ENCODE data around the gene ARHGAP18. TPM values are rescaled to one million over a fixed set of nuclear protein-coding genes. Genes with fewer than 3 reads are reported as not detected.

ARHGAP18 gene
- total and polyA plus RNA-seq, 2 of the 13 experiments (the other 11 are each of a cell fraction or from before 2014, with no cell fraction given), result 58.2 to 115 TPM

DNA sequence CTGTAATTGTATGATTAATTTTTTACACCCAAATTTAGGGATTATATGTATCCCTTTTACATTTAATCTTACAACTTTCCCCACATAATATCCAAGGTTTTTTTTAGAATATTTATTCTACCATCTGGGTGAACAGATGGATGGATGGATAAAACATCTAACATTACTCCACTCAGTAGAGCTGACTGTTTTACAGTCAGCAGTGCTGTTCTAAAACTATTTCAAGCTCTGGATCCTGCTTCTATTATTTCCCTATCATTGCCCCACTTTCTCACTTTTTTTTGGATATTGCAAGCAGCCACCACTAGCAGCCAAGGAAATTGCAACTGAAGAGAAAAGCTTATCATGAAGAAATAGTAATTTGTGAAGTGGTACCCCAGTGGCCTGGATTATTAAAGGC lies 173.7 kb downstream of the ARHGAP18 start:
- no peak overlapping the region for H3K4me2 ChIP-seq (ENCODE audit: low read depth, low read length)
- TF ChIP-seq, protein P1, sequence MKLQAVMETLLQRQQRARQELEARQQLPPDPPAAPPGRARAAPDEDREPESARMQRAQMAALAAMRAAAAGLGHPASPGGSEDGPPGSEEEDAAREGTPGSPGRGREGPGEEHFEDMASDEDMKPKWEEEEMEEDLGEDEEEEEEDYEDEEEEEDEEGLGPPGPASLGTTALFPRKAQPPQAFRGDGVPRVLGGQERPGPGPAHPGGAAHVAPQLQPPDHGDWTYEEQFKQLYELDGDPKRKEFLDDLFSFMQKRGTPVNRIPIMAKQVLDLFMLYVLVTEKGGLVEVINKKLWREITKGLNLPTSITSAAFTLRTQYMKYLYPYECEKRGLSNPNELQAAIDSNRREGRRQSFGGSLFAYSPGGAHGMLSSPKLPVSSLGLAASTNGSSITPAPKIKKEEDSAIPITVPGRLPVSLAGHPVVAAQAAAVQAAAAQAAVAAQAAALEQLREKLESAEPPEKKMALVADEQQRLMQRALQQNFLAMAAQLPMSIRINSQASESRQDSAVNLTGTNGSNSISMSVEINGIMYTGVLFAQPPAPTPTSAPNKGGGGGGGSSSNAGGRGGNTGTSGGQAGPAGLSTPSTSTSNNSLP (IDR thresholded peaks at IDR 0.05; ENCODE audit: low read depth, low read length), result no peak
- TF ChIP-seq NCOA2 (CRISPR knock-in tag; IDR thresholded peaks at IDR 0.05), result no peak
- TF ChIP-seq ZNF367 (CRISPR knock-in tag; IDR thresholded peaks at IDR 0.05; ENCODE audit: borderline replicate concordance), result no peak
- TF ChIP-seq KLF13 (CRISPR knock-in tag; IDR thresholded peaks at IDR 0.05), result no peak
- TF ChIP-seq, protein P2, sequence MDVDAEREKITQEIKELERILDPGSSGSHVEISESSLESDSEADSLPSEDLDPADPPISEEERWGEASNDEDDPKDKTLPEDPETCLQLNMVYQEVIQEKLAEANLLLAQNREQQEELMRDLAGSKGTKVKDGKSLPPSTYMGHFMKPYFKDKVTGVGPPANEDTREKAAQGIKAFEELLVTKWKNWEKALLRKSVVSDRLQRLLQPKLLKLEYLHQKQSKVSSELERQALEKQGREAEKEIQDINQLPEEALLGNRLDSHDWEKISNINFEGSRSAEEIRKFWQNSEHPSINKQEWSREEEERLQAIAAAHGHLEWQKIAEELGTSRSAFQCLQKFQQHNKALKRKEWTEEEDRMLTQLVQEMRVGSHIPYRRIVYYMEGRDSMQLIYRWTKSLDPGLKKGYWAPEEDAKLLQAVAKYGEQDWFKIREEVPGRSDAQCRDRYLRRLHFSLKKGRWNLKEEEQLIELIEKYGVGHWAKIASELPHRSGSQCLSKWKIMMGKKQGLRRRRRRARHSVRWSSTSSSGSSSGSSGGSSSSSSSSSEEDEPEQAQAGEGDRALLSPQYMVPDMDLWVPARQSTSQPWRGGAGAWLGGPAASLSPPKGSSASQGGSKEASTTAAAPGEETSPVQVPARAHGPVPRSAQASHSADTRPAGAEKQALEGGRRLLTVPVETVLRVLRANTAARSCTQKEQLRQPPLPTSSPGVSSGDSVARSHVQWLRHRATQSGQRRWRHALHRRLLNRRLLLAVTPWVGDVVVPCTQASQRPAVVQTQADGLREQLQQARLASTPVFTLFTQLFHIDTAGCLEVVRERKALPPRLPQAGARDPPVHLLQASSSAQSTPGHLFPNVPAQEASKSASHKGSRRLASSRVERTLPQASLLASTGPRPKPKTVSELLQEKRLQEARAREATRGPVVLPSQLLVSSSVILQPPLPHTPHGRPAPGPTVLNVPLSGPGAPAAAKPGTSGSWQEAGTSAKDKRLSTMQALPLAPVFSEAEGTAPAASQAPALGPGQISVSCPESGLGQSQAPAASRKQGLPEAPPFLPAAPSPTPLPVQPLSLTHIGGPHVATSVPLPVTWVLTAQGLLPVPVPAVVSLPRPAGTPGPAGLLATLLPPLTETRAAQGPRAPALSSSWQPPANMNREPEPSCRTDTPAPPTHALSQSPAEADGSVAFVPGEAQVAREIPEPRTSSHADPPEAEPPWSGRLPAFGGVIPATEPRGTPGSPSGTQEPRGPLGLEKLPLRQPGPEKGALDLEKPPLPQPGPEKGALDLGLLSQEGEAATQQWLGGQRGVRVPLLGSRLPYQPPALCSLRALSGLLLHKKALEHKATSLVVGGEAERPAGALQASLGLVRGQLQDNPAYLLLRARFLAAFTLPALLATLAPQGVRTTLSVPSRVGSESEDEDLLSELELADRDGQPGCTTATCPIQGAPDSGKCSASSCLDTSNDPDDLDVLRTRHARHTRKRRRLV (CRISPR knock-in tag; IDR thresholded peaks at IDR 0.05), result no peak
- TF ChIP-seq ZNF468 (CRISPR knock-in tag; IDR thresholded peaks at IDR 0.05), result no peak
- TF ChIP-seq, protein P3, sequence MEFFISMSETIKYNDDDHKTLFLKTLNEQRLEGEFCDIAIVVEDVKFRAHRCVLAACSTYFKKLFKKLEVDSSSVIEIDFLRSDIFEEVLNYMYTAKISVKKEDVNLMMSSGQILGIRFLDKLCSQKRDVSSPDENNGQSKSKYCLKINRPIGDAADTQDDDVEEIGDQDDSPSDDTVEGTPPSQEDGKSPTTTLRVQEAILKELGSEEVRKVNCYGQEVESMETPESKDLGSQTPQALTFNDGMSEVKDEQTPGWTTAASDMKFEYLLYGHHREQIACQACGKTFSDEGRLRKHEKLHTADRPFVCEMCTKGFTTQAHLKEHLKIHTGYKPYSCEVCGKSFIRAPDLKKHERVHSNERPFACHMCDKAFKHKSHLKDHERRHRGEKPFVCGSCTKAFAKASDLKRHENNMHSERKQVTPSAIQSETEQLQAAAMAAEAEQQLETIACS (CRISPR knock-in tag; IDR thresholded peaks at IDR 0.05), result no peak
- TF ChIP-seq, protein P4, sequence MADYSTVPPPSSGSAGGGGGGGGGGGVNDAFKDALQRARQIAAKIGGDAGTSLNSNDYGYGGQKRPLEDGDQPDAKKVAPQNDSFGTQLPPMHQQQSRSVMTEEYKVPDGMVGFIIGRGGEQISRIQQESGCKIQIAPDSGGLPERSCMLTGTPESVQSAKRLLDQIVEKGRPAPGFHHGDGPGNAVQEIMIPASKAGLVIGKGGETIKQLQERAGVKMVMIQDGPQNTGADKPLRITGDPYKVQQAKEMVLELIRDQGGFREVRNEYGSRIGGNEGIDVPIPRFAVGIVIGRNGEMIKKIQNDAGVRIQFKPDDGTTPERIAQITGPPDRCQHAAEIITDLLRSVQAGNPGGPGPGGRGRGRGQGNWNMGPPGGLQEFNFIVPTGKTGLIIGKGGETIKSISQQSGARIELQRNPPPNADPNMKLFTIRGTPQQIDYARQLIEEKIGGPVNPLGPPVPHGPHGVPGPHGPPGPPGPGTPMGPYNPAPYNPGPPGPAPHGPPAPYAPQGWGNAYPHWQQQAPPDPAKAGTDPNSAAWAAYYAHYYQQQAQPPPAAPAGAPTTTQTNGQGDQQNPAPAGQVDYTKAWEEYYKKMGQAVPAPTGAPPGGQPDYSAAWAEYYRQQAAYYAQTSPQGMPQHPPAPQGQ (CRISPR knock-in tag; IDR thresholded peaks at IDR 0.05; ENCODE audit: borderline replicate concordance), result no peak
- TF ChIP-seq ADNP (CRISPR knock-in tag; IDR thresholded peaks at IDR 0.05), result no peak
- no peak for TF ChIP-seq GPN1 (CRISPR knock-in tag; IDR thresholded peaks at IDR 0.05; ENCODE audit: borderline replicate concordance)
- TF ChIP-seq KAT2B (IDR thresholded peaks at IDR 0.05; ENCODE audit: borderline replicate concordance, low read depth, low read length), result no peak
- no peak for TF ChIP-seq MEIS2 (CRISPR knock-in tag; IDR thresholded peaks at IDR 0.05)
- H2AFZ ChIP-seq (ENCODE audit: low read length), result no peak overlapping the region
- in situ Hi-C loops (cut with HindIII; ENCODE audit: extremely low pct_ligation_motif_present, low pct_unique_long_range_greater_than_20kb), result no loop called here
- no peaks in the 10 kb centered on the region for H3K9me3 ChIP-seq (ENCODE audit: low read length)
- no TSS peak for BruUV-seq (replicated peaks)
- H3K27ac ChIP-seq (ENCODE audit: extremely low read length, insufficient read depth, low read length), result no peak overlapping the region
- no peaks in the 10 kb centered on the region for H3K79me2 ChIP-seq (ENCODE audit: insufficient read depth, low read length)
- no peak for FAIRE-seq
- no peak overlapping the region for H3K4me3 ChIP-seq (replicated peaks in 1 of 3; ENCODE audit: insufficient read depth in 1 of 3, low read depth in 2 of 3, low read length in 3 of 3)
- intact Hi-C loops (cut with micrococcal nuclease; ENCODE audit: unreplicated experiment), result no loop called here
- ChIA-PET POLR2A (no interaction called here), CTCF (ENCODE audit: low intra/inter-chr PET ratio, low total read pairs) (no interaction called here)
- peaks cover 0 to 2% of the 10 kb centered on the region in 2 experiments; a peak in 1 of 5 replicates for H3K36me3 ChIP-seq (replicated peaks in 1 of 2; ENCODE audit: control insufficient read depth in 1 of 2, insufficient read depth in 2 of 2, low read length in 2 of 2)
- H3K27me3 ChIP-seq (ENCODE audit: control insufficient read depth in 1 of 2, insufficient read depth in 2 of 2, low read length in 2 of 2), result no peaks in the 10 kb centered on the region
- no peaks in the 10 kb centered on the region for H3K4me1 ChIP-seq (ENCODE audit: insufficient read depth, low read length)
- H3K9ac ChIP-seq (ENCODE audit: insufficient read depth, low read depth, low read length), result no peak overlapping the region
- DNase-seq (ENCODE audit: low spot score), result no peak
- ATAC-seq, result no peak
- H4K20me1 ChIP-seq (ENCODE audit: insufficient read depth, low read length), result no peaks in the 10 kb centered on the region
